Nephron (organoid): ENCODE data around the gene CTRB2.

ENCODE experiments used
- H3K27ac Mint-ChIP-seq, 3 experiments: 2 replicates each; pipeline ENCODE4 v1.8.0; 2020; ENCODE audit warnings: mixed read lengths in 3 of 3, mild to moderate bottlenecking in 2 of 3, moderate library complexity in 1 of 3
- H3K27me3 Mint-ChIP-seq: 2 replicates; pipeline ENCODE4 v1.8.0; 2021; ENCODE audit warnings: low read depth, mild to moderate bottlenecking, moderate library complexity, mixed read lengths
- H3K36me3 Mint-ChIP-seq: 2 replicates; pipeline ENCODE4 v1.8.0; 2020; ENCODE audit warnings: low read depth, mixed read lengths
- H3K4me1 Mint-ChIP-seq: 2 replicates; pipeline ENCODE4 v1.8.0; 2020; ENCODE audit warnings: mixed read lengths
- H3K4me3 Mint-ChIP-seq, 3 experiments: 2 replicates each; pipeline ENCODE4 v1.8.0; 2020; ENCODE audit warnings: mild to moderate bottlenecking in 3 of 3, mixed read lengths in 3 of 3, moderate library complexity in 2 of 3
- H3K9me3 Mint-ChIP-seq: 2 replicates; pipeline ENCODE4 v1.8.0; 2020; ENCODE audit warnings: mixed read lengths
- TF ChIP-seq, protein P1 (sequence below), 3 experiments: fragments of 200-600 bp; sonication (generic); IDR thresholded peaks; one replicate each; pipeline ENCODE4 v1.5.0; 2021; ENCODE audit warnings: antibody characterized with exemption in 3 of 3; ENCODE audit not compliant: unreplicated experiment in 3 of 3

The CTRB2 gene

DNA sequence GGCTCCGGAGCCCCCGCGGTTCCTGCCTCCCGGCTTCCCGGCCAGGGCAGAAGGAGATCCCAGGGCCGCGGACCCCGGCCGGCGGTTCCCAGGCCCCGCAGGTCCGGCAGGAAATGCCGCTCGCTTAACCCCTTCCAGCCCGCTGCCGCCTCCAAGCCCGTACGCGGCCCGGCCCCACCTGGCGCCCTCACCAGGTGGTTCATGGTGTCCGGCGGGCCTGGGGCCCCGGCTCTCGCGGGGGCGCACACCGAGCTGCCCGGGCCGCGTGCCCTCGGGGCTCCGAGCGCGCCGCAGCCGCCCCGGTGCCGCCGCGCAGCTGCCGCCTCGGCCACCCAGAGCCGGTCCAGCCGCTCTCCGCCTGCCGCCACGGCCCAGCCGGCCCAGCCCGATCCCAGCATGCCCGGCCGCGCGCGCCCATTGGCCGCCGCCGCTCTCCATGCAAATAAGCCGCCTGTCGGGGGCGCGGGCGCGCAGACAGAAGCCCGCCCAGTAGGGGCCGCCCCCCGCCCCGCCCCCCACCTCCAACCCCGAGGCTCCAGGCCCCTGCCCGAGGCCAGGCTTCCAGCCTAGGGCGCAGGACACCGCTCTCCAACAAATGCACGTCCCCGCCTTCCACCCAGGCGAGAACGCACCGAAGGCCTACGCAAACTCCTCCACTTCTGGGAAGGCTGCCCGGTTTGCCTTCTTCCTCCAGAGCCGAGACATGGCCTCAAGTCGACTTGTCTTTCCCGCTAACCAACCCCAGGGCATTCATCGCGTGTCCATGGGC is 44.5 kb upstream of the CTRB2 start, which contains the start of gene BCAR1:
TSS of gene BCAR1 (minus strand) at position 345 of the 769 bp plus-strand sequence. CDS start at position 203, 142 bp downstream.
- H3K27ac Mint-ChIP-seq: peak within 1 kb of the TSS; percentile 86 to 94 (median 90)
- no peaks in the 10 kb centered on the region for H3K36me3 Mint-ChIP-seq
- no peaks in the 10 kb centered on the region for H3K27me3 Mint-ChIP-seq
- TF ChIP-seq, protein P1, sequence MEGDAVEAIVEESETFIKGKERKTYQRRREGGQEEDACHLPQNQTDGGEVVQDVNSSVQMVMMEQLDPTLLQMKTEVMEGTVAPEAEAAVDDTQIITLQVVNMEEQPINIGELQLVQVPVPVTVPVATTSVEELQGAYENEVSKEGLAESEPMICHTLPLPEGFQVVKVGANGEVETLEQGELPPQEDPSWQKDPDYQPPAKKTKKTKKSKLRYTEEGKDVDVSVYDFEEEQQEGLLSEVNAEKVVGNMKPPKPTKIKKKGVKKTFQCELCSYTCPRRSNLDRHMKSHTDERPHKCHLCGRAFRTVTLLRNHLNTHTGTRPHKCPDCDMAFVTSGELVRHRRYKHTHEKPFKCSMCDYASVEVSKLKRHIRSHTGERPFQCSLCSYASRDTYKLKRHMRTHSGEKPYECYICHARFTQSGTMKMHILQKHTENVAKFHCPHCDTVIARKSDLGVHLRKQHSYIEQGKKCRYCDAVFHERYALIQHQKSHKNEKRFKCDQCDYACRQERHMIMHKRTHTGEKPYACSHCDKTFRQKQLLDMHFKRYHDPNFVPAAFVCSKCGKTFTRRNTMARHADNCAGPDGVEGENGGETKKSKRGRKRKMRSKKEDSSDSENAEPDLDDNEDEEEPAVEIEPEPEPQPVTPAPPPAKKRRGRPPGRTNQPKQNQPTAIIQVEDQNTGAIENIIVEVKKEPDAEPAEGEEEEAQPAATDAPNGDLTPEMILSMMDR (IDR thresholded peaks at IDR 0.05; ENCODE audit: unreplicated experiment in 3 of 3): no peak
- H3K9me3 Mint-ChIP-seq: no peaks in the 10 kb centered on the region
- peak within 1 kb of the TSS; percentile 85 to 89 (median 86) for H3K4me3 Mint-ChIP-seq
- peaks cover 53% of the 10 kb centered on the region for H3K4me1 Mint-ChIP-seq

- no peaks in the 10 kb centered on the region for H3K27me3 Mint-ChIP-seq
- H3K4me1 Mint-ChIP-seq: peaks cover 59% of the 10 kb centered on the region
- no peaks in the 10 kb centered on the region for H3K36me3 Mint-ChIP-seq
- H3K9me3 Mint-ChIP-seq: no peaks in the 10 kb centered on the region
- H3K27ac Mint-ChIP-seq: peak overlapping the region in 2 of 3 experiments; percentile 71 to 73
- TF ChIP-seq, protein P1 (IDR thresholded peaks at IDR 0.05; ENCODE audit: unreplicated experiment in 3 of 3): no peak
- H3K4me3 Mint-ChIP-seq: peak overlapping the region; percentile 85 to 89 (median 86)
These were observed 43.9 kb upstream of the CTRB2 start for GRCh38 chr16:75250809-75251279.

GRCh38 chr16:75250089-75250808 is 43.3 kb upstream of the CTRB2 start:
- TF ChIP-seq, protein P1 (IDR thresholded peaks at IDR 0.05; ENCODE audit: unreplicated experiment in 3 of 3): no peak
- H3K4me1 Mint-ChIP-seq: peaks cover 62% of the 10 kb centered on the region
- H3K4me3 Mint-ChIP-seq: peak overlapping the region; percentile 85 to 89 (median 86)
- no peaks in the 10 kb centered on the region for H3K36me3 Mint-ChIP-seq
- no peaks in the 10 kb centered on the region for H3K9me3 Mint-ChIP-seq
- H3K27ac Mint-ChIP-seq: peak overlapping the region; percentile 37 to 73 (median 71)
- no peaks in the 10 kb centered on the region for H3K27me3 Mint-ChIP-seq

- TF ChIP-seq, protein P1 (IDR thresholded peaks at IDR 0.05; ENCODE audit: unreplicated experiment in 3 of 3): no peak
- H3K4me3 Mint-ChIP-seq: peak overlapping the region; percentile 85 to 89 (median 86)
- no peaks in the 10 kb centered on the region for H3K36me3 Mint-ChIP-seq
- H3K27me3 Mint-ChIP-seq: no peaks in the 10 kb centered on the region
- H3K9me3 Mint-ChIP-seq: no peaks in the 10 kb centered on the region
- H3K4me1 Mint-ChIP-seq: peaks cover 61% of the 10 kb centered on the region
- H3K27ac Mint-ChIP-seq: peak overlapping the region in 2 of 3 experiments; percentile 13 to 86
These were observed 42.5 kb upstream of the CTRB2 start for GRCh38 chr16:75249441-75249840.

DNA sequence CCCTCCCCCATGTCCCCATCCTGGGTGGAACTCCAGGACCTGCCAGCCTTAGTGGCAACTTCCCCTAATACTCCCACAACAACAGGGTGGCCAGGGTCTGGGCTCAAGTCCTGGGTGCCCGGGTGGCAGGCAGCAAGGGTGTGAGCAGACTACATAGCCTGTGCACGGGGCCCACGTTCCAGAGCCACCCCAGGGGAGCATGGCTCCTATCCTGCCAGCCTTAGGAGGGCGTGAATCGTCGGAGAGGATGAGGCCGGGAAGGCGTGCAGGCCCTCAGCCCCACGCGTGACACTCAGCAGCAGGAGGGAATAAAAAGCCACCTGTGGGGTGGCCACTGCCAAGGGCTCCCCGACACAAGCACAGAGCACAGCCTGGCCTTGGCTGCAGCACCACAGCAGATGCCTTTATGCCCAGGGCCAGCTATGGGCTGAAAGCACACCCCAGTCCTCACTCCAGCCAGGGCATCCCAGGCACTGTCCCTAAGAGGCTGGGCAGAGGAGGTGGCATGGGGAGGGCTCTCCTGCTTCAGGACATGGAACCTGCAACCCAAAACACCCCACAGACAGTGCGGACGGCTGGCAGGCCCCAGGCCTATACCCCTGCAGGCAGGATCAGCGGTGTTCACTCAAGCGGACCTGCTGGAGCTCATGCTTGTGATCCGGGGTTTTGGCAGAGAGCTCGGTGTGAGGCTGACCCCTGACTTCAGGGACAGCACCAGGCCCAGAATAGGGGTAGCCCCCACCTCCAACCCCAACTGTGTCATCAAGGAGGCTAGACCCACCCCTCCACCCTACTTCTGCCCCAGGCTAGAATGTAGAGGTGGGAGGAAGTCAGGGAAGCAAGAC is 41.8 kb upstream of the CTRB2 start:
- Mint-ChIP-seq H3K36me3 (no peaks in the 10 kb centered on the region), H3K27ac (peak overlapping the region; percentile 13 to 86 (median 55)), H3K9me3 (no peaks in the 10 kb centered on the region), H3K4me3 (peak overlapping the region; percentile 85 to 89 (median 86)), H3K4me1 (peaks cover 63% of the 10 kb centered on the region), H3K27me3 (no peaks in the 10 kb centered on the region)
- TF ChIP-seq, protein P1 (IDR thresholded peaks at IDR 0.05; ENCODE audit: unreplicated experiment in 3 of 3): no peak
